HCT116 (cell line): ENCODE results near the gene ACP7. TPM values are rescaled to one million over a fixed set of nuclear protein-coding genes. Genes with fewer than 3 reads are reported as not detected.

Experiments
- ATAC-seq: fragments of 200-7000 bp; cut with Tn5 transposase; 2 replicates; pipeline ENCODE4 v1.9.1; 2020; ENCODE audit warnings: mild to moderate bottlenecking, moderate library complexity
- BruUV-seq: library from RNA; stranded (reverse); fragments of 400-500 nt; replicated peaks from 2 replicates; lab custom pipeline; 2021; lab: Mats Ljungman, UMichigan
- CTCF ChIA-PET: fragments of 300-600 bp; sonication (Branson Sonifier 250); formaldehyde crosslinking; loops from one replicate; lab custom pipeline; 2021; ENCODE audit warnings: antibody characterized with exemption; lab: Charles Lee
- POLR2A ChIA-PET: fragments of 300-600, 350-600 bp; sonication (Branson Sonifier 250); formaldehyde crosslinking; loops from one replicate; lab custom pipeline; 2021; ENCODE audit warnings: antibody characterized with exemption; lab: Charles Lee
- RAD21 ChIA-PET, 2 experiments: fragments of 300-600 bp; sonication (Branson Sonifier 250); formaldehyde crosslinking; loops; one replicate each; lab custom pipeline; 2023; ENCODE audit warnings: low total read pairs in 2 of 2; ENCODE audit not compliant: uncharacterized antibody in 2 of 2, unreplicated experiment in 2 of 2, low non-redundant PET in 1 of 2; lab: Charles Lee
- DNase-seq: peaks from one replicate; pipeline ENCODE4 v3.0.0-alpha.2; 2010; ENCODE audit warnings: low read depth, low spot score
- H2AFZ ChIP-seq: fragments of 200-600 bp; shearing (Covaris generic), sonication (generic); 2 replicates; pipeline ENCODE4 v1.6.1; 2017; ENCODE audit warnings: low read depth, mixed run types, mixed read lengths, antibody characterized with exemption, low read length; ENCODE audit not compliant: poor library complexity, severe bottlenecking
- H3K27ac ChIP-seq: 2 replicates; pipeline ENCODE4 v1.5.1; 2012; ENCODE audit warnings: low read depth, low read length
- H3K27me3 ChIP-seq: fragments of 200-600 bp; sonication (generic); 2 replicates; pipeline ENCODE4 v1.6.1; 2016; ENCODE audit warnings: mixed run types, low read length, mixed read lengths; ENCODE audit not compliant: insufficient read depth
- H3K36me3 ChIP-seq, 2 experiments: fragments of 200-500 bp in 1 of 2; fragments of 200-600 bp in 1 of 2; sonication (Bioruptor generic) in 1 of 2; sonication (generic) in 1 of 2; 2 replicates each; pipeline versions ENCODE4 v1.5.1 to v1.6.1; 2014 to 2016; ENCODE audit warnings: low read length in 2 of 2, inconsistent platforms in 1 of 2, mixed read lengths in 1 of 2, mixed run types in 1 of 2; ENCODE audit not compliant: insufficient read depth in 2 of 2, control insufficient read depth in 1 of 2
- H3K4me1 ChIP-seq, 2 experiments: fragments of 200-600 bp in 1 of 2; sonication (generic) in 1 of 2; 2 replicates each; pipeline versions ENCODE4 v1.5.1 to v1.6.1; 2012 to 2017; ENCODE audit warnings: low read length in 2 of 2, inconsistent platforms in 1 of 2, mild to moderate bottlenecking in 1 of 2, mixed read lengths in 1 of 2, mixed run types in 1 of 2, moderate library complexity in 1 of 2; ENCODE audit not compliant: insufficient read depth in 2 of 2, control insufficient read depth in 1 of 2
- H3K4me2 ChIP-seq: fragments of 200-600 bp; sonication (generic); 2 replicates; pipeline ENCODE4 v1.6.1; 2017; ENCODE audit warnings: mixed run types, low read length, mixed read lengths
- H3K4me3 ChIP-seq, 2 experiments: fragments of 200-600 bp in 1 of 2; sonication (generic) in 1 of 2; replicated peaks in 1 of 2; 2 replicates each; pipeline ENCODE4 v1.5.1; 2011 to 2016; ENCODE audit warnings: low read length in 2 of 2, control low read depth in 1 of 2, low read depth in 1 of 2, mild to moderate bottlenecking in 1 of 2, mixed read lengths in 1 of 2, mixed run types in 1 of 2
- H3K79me2 ChIP-seq: fragments of 200-600 bp; sonication (generic); 2 replicates; pipeline ENCODE4 v1.6.1; 2017; ENCODE audit warnings: mild to moderate bottlenecking, mixed run types, low read length, moderate library complexity, mixed read lengths; ENCODE audit not compliant: insufficient read depth
- H3K9ac ChIP-seq: fragments of 200-600 bp; sonication (generic); 2 replicates; pipeline ENCODE4 v1.6.1; 2016; ENCODE audit warnings: low read length, mixed read lengths
- H3K9me2 ChIP-seq: fragments of 200-600 bp; sonication (generic), shearing (Covaris generic); 2 replicates; pipeline ENCODE4 v1.6.1; 2017; ENCODE audit warnings: mixed run types, mild to moderate bottlenecking, moderate library complexity; ENCODE audit not compliant: insufficient read depth
- H3K9me3 ChIP-seq, 2 experiments: fragments of 200-500 bp in 1 of 2; fragments of 200-600 bp in 1 of 2; sonication (Bioruptor generic) in 1 of 2; sonication (generic) in 1 of 2; 2 replicates each; pipeline ENCODE4 v1.6.1; 2014 to 2017; ENCODE audit warnings: low read length in 2 of 2, mixed read lengths in 2 of 2, inconsistent platforms in 1 of 2, low read depth in 1 of 2, mild to moderate bottlenecking in 1 of 2, mixed run types in 1 of 2, moderate library complexity in 1 of 2; ENCODE audit not compliant: control insufficient read depth in 1 of 2, insufficient read depth in 1 of 2
- H4K20me1 ChIP-seq: fragments of 200-600 bp; sonication (generic), shearing (Covaris generic); 2 replicates; pipeline ENCODE4 v1.6.1; 2017; ENCODE audit warnings: mixed run types, mild to moderate bottlenecking, moderate library complexity; ENCODE audit not compliant: insufficient read depth
- CBX3 ChIP-seq: IDR thresholded peaks from 2 replicates; pipeline ENCODE4 v1.6.1; 2012; ENCODE audit warnings: low read depth
- EGR1 ChIP-seq: IDR thresholded peaks from 2 replicates; pipeline ENCODE4 v1.6.1; 2012; ENCODE audit warnings: low read depth
- ELF1 ChIP-seq: IDR thresholded peaks from 2 replicates; pipeline ENCODE4 v1.6.1; 2012; ENCODE audit warnings: low read depth, borderline replicate concordance
- EZH2 ChIP-seq: fragments of 200-600 bp; sonication (generic); IDR thresholded peaks from 2 replicates; pipeline ENCODE4 v1.6.1; 2017; ENCODE audit warnings: antibody characterized with exemption, mixed run types
- EZH2phosphoT487 ChIP-seq: fragments of 200-600 bp; IDR thresholded peaks from 2 replicates; pipeline ENCODE4 v1.6.1; 2018; ENCODE audit warnings: antibody characterized with exemption, borderline replicate concordance
- JUND ChIP-seq: IDR thresholded peaks from 2 replicates; pipeline ENCODE4 v1.6.1; 2012
- POLR2A ChIP-seq: IDR thresholded peaks from 2 replicates; pipeline ENCODE4 v1.7.0; 2011; ENCODE audit warnings: borderline replicate concordance; ENCODE audit not compliant: insufficient read depth, insufficient read length; ENCODE audit errors: extremely low read depth
- POLR2AphosphoS5 ChIP-seq: IDR thresholded peaks from 2 replicates; pipeline ENCODE4 v1.6.1; 2011; ENCODE audit warnings: mild to moderate bottlenecking, low read depth, low read length, moderate library complexity
- RAD21 ChIP-seq: IDR thresholded peaks from 2 replicates; pipeline ENCODE4 v1.6.1; 2012; ENCODE audit warnings: low read depth, mild to moderate bottlenecking
- SIN3A ChIP-seq: IDR thresholded peaks from 2 replicates; pipeline ENCODE4 v1.6.1; 2012; ENCODE audit warnings: low read depth
- SRF ChIP-seq: IDR thresholded peaks from 2 replicates; pipeline ENCODE4 v1.6.1; 2012; ENCODE audit warnings: low read depth
- TCF7L2 ChIP-seq: IDR thresholded peaks from 2 replicates; pipeline ENCODE4 v1.7.0; 2011; ENCODE audit warnings: borderline replicate concordance, inconsistent platforms; ENCODE audit not compliant: insufficient read depth, insufficient read length; ENCODE audit errors: extremely low read depth
- YY1 ChIP-seq: IDR thresholded peaks from 2 replicates; pipeline ENCODE4 v1.6.1; 2011; ENCODE audit warnings: low read length, low read depth, moderate library complexity, mild to moderate bottlenecking; ENCODE audit not compliant: insufficient replicate concordance; ENCODE audit errors: extremely low read depth
- ZFX ChIP-seq: fragments of 450-650 bp; IDR thresholded peaks from 2 replicates; pipeline ENCODE4 v1.6.1; 2017
- intact Hi-C: fragments of 100-400 bp; cut with micrococcal nuclease; formaldehyde crosslinking; loops from 2 replicates; pipeline ENCODE4 v1.10.0; 2022
- total RNA-seq: library from RNA; stranded (reverse); gene quantifications from one replicate; pipeline ENCODE4 v1.2.1, GENCODE V29; 2021; ENCODE audit not compliant: unreplicated experiment
- TF ChIP-seq, protein P1 (sequence below): IDR thresholded peaks from 2 replicates; pipeline ENCODE4 v1.6.1; 2012
- TF ChIP-seq, protein P2 (sequence below): IDR thresholded peaks from 2 replicates; pipeline ENCODE4 v1.6.1; 2012
- TF ChIP-seq, protein P3 (sequence below): IDR thresholded peaks from 2 replicates; pipeline ENCODE4 v1.6.1; 2012; ENCODE audit warnings: low read depth
- TF ChIP-seq, protein P4 (sequence below), 3 experiments: fragments of 200-600 bp in 1 of 3; sonication (generic) in 1 of 3; IDR thresholded peaks in 2 of 3; conservative IDR thresholded peaks in 1 of 3; 2 replicates each; pipeline ENCODE4 v1.5.1; 2012 to 2017; ENCODE audit warnings: low read depth in 2 of 3, low read length in 2 of 3, antibody characterized with exemption in 1 of 3, borderline replicate concordance in 1 of 3, control low read depth in 1 of 3, mild to moderate bottlenecking in 1 of 3, mixed read lengths in 1 of 3, mixed run types in 1 of 3, moderate library complexity in 1 of 3; ENCODE audit not compliant: insufficient read depth in 1 of 3

Gene ACP7
- total RNA-seq, 1 experiment from 2014 or later = 4.7 TPM

DNA sequence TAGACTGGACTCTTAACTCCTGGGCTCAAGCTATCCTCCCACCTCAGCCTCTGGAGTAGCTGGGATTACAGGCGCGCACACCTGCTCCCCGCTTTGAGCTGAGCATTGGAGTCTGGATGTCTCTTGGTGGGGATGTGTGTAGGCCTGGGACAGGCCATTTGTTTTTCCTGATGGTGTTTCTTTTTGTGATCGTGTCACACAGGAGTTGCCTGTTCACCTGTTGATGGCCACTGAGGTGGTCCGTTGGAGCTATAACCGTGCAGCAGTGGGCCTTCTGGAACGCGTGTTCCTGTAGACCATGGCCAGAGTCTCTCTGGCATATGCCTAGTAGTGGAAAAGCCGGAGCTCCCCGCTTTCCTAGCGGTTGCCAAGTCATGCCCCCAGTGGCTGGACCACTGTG, 44.9 kb downstream of the ACP7 start (continued):
- TF ChIP-seq SIN3A = no peak
- TF ChIP-seq, protein P1, sequence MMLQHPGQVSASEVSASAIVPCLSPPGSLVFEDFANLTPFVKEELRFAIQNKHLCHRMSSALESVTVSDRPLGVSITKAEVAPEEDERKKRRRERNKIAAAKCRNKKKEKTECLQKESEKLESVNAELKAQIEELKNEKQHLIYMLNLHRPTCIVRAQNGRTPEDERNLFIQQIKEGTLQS = no peak
- TF ChIP-seq, all 23 proteins: peak for 0

DNA sequence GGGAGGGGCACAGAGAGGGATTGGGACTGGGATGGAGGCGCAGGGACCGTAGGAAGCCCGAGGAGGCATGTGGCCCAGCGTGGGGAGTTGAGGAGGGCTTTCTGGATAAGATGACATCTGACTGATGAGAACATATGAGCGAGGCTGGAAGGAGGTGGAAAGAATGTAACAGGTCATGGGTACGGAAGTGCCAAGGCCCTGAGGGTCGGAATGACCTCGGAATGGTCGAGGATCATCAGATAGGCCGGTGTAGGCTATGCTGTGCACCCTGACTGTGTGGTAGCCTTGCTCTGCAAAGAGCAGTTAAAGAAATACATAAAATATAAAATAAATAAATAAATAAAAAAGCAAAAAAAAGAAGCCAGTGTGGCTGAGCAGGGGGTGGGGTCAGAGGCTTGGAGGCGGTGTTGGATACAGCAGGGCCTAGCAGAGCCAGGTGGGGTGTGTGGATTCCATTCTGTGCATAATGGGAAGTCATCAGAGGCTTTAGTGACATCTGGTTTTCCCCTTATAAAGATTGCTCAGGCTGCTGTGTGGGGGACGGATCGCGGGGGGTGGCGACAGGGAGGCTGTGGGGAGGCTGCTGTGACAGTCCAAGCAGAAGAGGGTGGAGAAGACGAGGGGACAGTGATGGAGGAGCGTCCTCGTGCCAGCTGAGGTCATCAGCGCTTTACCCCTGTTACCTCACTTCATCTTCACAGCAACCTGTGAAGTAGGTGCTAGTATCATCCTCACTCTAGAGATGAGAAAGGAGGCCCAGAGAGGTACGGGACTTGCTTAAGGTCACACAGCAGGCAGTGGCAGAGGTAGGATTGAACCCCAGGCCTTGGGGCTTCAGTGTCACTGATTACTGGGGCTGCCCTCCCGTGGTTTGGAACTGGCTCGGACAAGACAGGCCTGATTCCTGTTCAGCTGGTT, 46.4 kb downstream of the ACP7 start:
- no peak overlapping the region for H3K4me2 ChIP-seq
- ChIA-PET POLR2A (no interaction called here), CTCF (no interaction called here), RAD21 (no interaction called here)
- TF ChIP-seq, protein P2, sequence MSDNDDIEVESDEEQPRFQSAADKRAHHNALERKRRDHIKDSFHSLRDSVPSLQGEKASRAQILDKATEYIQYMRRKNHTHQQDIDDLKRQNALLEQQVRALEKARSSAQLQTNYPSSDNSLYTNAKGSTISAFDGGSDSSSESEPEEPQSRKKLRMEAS = no peak
- TF ChIP-seq, protein P1 = no peak
- TF ChIP-seq POLR2AphosphoS5 = no peak
- TF ChIP-seq TCF7L2 = no peak
- TF ChIP-seq ELF1 = no peak
- no peak for TF ChIP-seq JUND
- TF ChIP-seq EZH2 = no peak
- no peak for TF ChIP-seq CBX3
- TF ChIP-seq ZFX = no peak
- no peak for TF ChIP-seq YY1
- TF ChIP-seq RAD21 = no peak
- TF ChIP-seq, protein P3, sequence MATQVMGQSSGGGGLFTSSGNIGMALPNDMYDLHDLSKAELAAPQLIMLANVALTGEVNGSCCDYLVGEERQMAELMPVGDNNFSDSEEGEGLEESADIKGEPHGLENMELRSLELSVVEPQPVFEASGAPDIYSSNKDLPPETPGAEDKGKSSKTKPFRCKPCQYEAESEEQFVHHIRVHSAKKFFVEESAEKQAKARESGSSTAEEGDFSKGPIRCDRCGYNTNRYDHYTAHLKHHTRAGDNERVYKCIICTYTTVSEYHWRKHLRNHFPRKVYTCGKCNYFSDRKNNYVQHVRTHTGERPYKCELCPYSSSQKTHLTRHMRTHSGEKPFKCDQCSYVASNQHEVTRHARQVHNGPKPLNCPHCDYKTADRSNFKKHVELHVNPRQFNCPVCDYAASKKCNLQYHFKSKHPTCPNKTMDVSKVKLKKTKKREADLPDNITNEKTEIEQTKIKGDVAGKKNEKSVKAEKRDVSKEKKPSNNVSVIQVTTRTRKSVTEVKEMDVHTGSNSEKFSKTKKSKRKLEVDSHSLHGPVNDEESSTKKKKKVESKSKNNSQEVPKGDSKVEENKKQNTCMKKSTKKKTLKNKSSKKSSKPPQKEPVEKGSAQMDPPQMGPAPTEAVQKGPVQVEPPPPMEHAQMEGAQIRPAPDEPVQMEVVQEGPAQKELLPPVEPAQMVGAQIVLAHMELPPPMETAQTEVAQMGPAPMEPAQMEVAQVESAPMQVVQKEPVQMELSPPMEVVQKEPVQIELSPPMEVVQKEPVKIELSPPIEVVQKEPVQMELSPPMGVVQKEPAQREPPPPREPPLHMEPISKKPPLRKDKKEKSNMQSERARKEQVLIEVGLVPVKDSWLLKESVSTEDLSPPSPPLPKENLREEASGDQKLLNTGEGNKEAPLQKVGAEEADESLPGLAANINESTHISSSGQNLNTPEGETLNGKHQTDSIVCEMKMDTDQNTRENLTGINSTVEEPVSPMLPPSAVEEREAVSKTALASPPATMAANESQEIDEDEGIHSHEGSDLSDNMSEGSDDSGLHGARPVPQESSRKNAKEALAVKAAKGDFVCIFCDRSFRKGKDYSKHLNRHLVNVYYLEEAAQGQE = no peak
- TF ChIP-seq SIN3A = no peak
- TF ChIP-seq SRF = no peak
- TF ChIP-seq, protein P4, sequence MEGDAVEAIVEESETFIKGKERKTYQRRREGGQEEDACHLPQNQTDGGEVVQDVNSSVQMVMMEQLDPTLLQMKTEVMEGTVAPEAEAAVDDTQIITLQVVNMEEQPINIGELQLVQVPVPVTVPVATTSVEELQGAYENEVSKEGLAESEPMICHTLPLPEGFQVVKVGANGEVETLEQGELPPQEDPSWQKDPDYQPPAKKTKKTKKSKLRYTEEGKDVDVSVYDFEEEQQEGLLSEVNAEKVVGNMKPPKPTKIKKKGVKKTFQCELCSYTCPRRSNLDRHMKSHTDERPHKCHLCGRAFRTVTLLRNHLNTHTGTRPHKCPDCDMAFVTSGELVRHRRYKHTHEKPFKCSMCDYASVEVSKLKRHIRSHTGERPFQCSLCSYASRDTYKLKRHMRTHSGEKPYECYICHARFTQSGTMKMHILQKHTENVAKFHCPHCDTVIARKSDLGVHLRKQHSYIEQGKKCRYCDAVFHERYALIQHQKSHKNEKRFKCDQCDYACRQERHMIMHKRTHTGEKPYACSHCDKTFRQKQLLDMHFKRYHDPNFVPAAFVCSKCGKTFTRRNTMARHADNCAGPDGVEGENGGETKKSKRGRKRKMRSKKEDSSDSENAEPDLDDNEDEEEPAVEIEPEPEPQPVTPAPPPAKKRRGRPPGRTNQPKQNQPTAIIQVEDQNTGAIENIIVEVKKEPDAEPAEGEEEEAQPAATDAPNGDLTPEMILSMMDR (IDR thresholded peaks at IDR 0.05 in 2 of 3, conservative IDR thresholded peaks at IDR 0.05 in 1 of 3; ENCODE audit: borderline replicate concordance in 1 of 3, insufficient read depth in 1 of 3, low read depth in 2 of 3, low read length in 2 of 3) = no peak
- no peak for TF ChIP-seq EGR1
- no peak for TF ChIP-seq POLR2A
- TF ChIP-seq EZH2phosphoT487 = no peak
- no peaks in the 10 kb centered on the region for H3K27me3 ChIP-seq
- intact Hi-C loops = no loop called here
- H3K79me2 ChIP-seq = peaks cover 97% of the 10 kb centered on the region
- no peak overlapping the region for H3K4me3 ChIP-seq
- no peak overlapping the region for H3K9ac ChIP-seq
- H4K20me1 ChIP-seq = peaks cover 5% of the 10 kb centered on the region; the same call in 1 of the 2 replicates
- H3K9me3 ChIP-seq = no peaks in the 10 kb centered on the region
- no TSS peak for BruUV-seq
- no peak overlapping the region for H2AFZ ChIP-seq
- no peak for DNase-seq
- no peak for ATAC-seq
- no peaks in the 10 kb centered on the region for H3K36me3 ChIP-seq
- peaks cover 7 to 28% of the 10 kb centered on the region in 2 experiments for H3K4me1 ChIP-seq
- H3K9me2 ChIP-seq = no peaks in the 10 kb centered on the region
- no peak overlapping the region for H3K27ac ChIP-seq
